NCI-H2081 treated with DMSO at 0.1 percent for 48 hours (cell line): ENCODE results near the gene HBQ1.
"Not testable (repeated sequence)": the region's sequence is repeated elsewhere in the genome, so short reads cannot be mapped to it uniquely, and the experiment has no call there.

Source experiments
- DNase-seq: peaks from one replicate; lab custom pipeline; 2025; lab: John Stamatoyannopoulos, UW

HBQ1 gene

GRCh38 chr16:211631-212180 is 31.4 kb downstream of the HBQ1 start:
- DNase-seq = not testable (repeated sequence)

DNA sequence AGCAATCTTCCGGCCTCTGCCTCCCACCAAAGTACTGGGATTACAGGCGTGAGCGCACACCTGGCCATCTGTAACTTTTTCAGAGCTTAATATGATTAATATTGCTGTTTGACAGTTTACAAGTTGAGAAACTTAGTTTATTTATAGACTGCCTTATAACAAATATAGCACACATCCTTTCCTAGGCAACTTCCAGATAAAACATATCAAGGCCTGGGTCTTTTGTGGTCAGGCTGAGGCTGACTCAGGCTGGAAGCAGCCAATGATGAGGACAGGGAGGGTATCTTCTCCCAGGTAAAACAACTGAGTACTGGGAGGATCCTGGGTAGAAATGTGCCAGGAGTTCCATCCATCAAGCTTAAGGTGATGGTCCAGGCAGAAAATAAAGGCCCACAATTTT is 32.7 kb downstream of the HBQ1 start:
- DNase-seq = no peak

- DNase-seq = no peak
Measured at GRCh38 chr16:220021-220420, 39.8 kb downstream of the HBQ1 start.

GRCh38 chr16:228151-228851 is 48.0 kb downstream of the HBQ1 start:
- no peak for DNase-seq

GRCh38 chr16:228852-229730 is 48.8 kb downstream of the HBQ1 start, which contains the start of gene LUC7L:
LUC7L (minus strand) TSS chr16:229449; CDS start chr16:229339, 110 bp downstream.
- DNase-seq = peak; percentile 64

- no peak for DNase-seq
Measured at GRCh38 chr16:229731-230281, 49.5 kb downstream of the HBQ1 start.

DNA sequence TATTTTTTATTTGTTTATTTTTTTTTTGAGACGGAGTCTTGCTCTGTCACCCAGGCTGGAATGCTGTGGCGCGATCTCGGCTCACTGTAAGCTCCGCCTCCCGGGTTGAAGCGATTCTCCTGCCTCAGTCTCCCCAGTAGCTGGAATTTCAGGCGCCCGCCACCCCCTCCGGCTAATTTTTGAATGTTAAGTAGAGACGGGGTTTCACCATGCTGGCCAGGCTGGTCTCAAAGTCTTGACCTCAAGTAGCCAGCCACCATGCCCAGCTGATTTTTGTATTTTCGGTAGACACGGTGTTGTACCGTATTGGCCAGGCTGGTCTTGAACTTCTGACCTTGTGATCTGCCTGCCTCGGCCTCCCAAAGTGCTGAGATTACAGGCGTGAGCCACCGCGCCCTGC is 50.1 kb downstream of the HBQ1 start:
- not testable (repeated sequence) for DNase-seq
